Neural cell (in vitro differentiated cells): Measurements from ENCODE around the gene SLC20A1. TPM values are rescaled to one million over a fixed set of nuclear protein-coding genes. Genes with fewer than 3 reads are reported as not detected.

Experiments
- H2AFZ ChIP-seq: fragments of 200-600, 300-800 bp; sonication (generic), shearing (Covaris generic); 2 replicates; pipeline ENCODE4 v1.6.0; 2014; ENCODE audit warnings: low read depth, mild to moderate bottlenecking, antibody characterized with exemption, low read length, moderate library complexity
- H3F3A ChIP-seq: fragments of 200-600 bp; shearing (Covaris generic); 2 replicates; pipeline ENCODE4 v1.6.1; 2016; ENCODE audit warnings: mild to moderate bottlenecking, moderate library complexity, mixed read lengths, antibody characterized with exemption, low read length; ENCODE audit not compliant: insufficient read depth, poor library complexity, severe bottlenecking
- H3K27ac ChIP-seq: fragments of 200-600, 300-800 bp; sonication (generic), shearing (Covaris generic); 2 replicates; pipeline ENCODE4 v1.5.1; 2014; ENCODE audit warnings: mild to moderate bottlenecking, low read length, moderate library complexity
- H3K27me3 ChIP-seq: fragments of 300-800, 200-600 bp; sonication (generic), shearing (Covaris generic); 2 replicates; pipeline ENCODE4 v1.6.0; 2014; ENCODE audit warnings: mild to moderate bottlenecking, low read depth, low read length, moderate library complexity; ENCODE audit not compliant: insufficient read depth
- H3K36me3 ChIP-seq: fragments of 300-800, 200-600 bp; sonication (generic), shearing (Covaris generic); 2 replicates; pipeline ENCODE4 v1.5.1; 2014; ENCODE audit warnings: mild to moderate bottlenecking, antibody characterized with exemption, low read length, moderate library complexity; ENCODE audit not compliant: insufficient read depth
- H3K4me2 ChIP-seq: fragments of 300-800, 200-600 bp; sonication (generic), shearing (Covaris generic); 2 replicates; pipeline ENCODE4 v1.6.0; 2014; ENCODE audit warnings: mild to moderate bottlenecking, low read length
- H3K4me3 ChIP-seq: fragments of 300-800, 200-600 bp; sonication (generic), shearing (Covaris generic); 2 replicates; pipeline ENCODE4 v1.5.1; 2014; ENCODE audit warnings: mild to moderate bottlenecking, low read length, moderate library complexity
- H3K79me2 ChIP-seq: fragments of 200-600 bp; shearing (Covaris generic); replicated peaks from 2 replicates; pipeline ENCODE4 v1.6.0; 2014; ENCODE audit warnings: mild to moderate bottlenecking, low read length, moderate library complexity; ENCODE audit not compliant: insufficient read depth
- H3K9ac ChIP-seq: fragments of 300-800, 200-600 bp; sonication (generic), shearing (Covaris generic); 2 replicates; pipeline ENCODE4 v1.6.1; 2016; ENCODE audit warnings: mild to moderate bottlenecking, low read length, mixed read lengths
- H3K9me2 ChIP-seq: fragments of 200-600 bp; shearing (Covaris generic); 2 replicates; pipeline ENCODE4 v1.6.1; 2016; ENCODE audit warnings: mild to moderate bottlenecking, low read length, mixed read lengths; ENCODE audit not compliant: insufficient read depth
- H3K9me3 ChIP-seq: fragments of 200-600, 300-800 bp; sonication (generic), shearing (Covaris generic); 2 replicates; pipeline ENCODE4 v1.6.1; 2016; ENCODE audit warnings: mild to moderate bottlenecking, mixed run types, low read length, moderate library complexity, mixed read lengths
- H4K20me1 ChIP-seq: fragments of 200-600 bp; shearing (Covaris generic); 2 replicates; pipeline ENCODE4 v1.6.1; 2016; ENCODE audit warnings: mild to moderate bottlenecking, mixed run types; ENCODE audit not compliant: insufficient read depth
- CTCF ChIP-seq: fragments of 450-650 bp; IDR thresholded peaks from 2 replicates; pipeline ENCODE4 v1.5.1; 2014; ENCODE audit warnings: antibody characterized with exemption, mild to moderate bottlenecking, moderate library complexity; ENCODE audit not compliant: poor library complexity, severe bottlenecking
- EP300 ChIP-seq: fragments of 450-650 bp; conservative IDR thresholded peaks from 2 replicates; pipeline ENCODE4 v1.6.1; 2014; ENCODE audit warnings: antibody characterized with exemption, mild to moderate bottlenecking, moderate library complexity; ENCODE audit not compliant: poor library complexity, severe bottlenecking
- EZH2 ChIP-seq: fragments of 200-600, 300-800 bp; shearing (Covaris generic), sonication (generic); IDR thresholded peaks from 2 replicates; pipeline ENCODE4 v1.6.1; 2014; ENCODE audit warnings: antibody characterized with exemption, low read length, borderline replicate concordance, mild to moderate bottlenecking; ENCODE audit not compliant: insufficient read depth, poor library complexity, severe bottlenecking
- MXI1 ChIP-seq: fragments of 450-650 bp; conservative IDR thresholded peaks from 2 replicates; pipeline ENCODE4 v1.6.1; 2014; ENCODE audit warnings: antibody characterized with exemption, mild to moderate bottlenecking; ENCODE audit not compliant: poor library complexity, severe bottlenecking
- POLR2AphosphoS5 ChIP-seq: IDR thresholded peaks from 2 replicates; pipeline ENCODE4 v1.6.1; 2012
- RAD21 ChIP-seq: fragments of 450-650 bp; conservative IDR thresholded peaks from 2 replicates; pipeline ENCODE4 v1.6.1; 2014; ENCODE audit warnings: antibody characterized with exemption, mild to moderate bottlenecking, moderate library complexity
- SMC3 ChIP-seq: fragments of 450-650 bp; conservative IDR thresholded peaks from 2 replicates; pipeline ENCODE4 v1.6.1; 2014; ENCODE audit warnings: antibody characterized with exemption, mild to moderate bottlenecking, moderate library complexity; ENCODE audit not compliant: poor library complexity
- TAF1 ChIP-seq: IDR thresholded peaks from 2 replicates; pipeline ENCODE4 v1.6.1; 2012; ENCODE audit warnings: low read depth
- polyA plus RNA-seq: library from polyadenylated mRNA; depleted of rRNA; stranded (reverse); fragments of >200 nt; gene quantifications from 2 replicates; pipeline ENCODE4 v1.2.3, GENCODE V29; 2014
- TF ChIP-seq, protein P1 (sequence below): IDR thresholded peaks from 2 replicates; pipeline ENCODE4 v1.6.1; 2012; ENCODE audit warnings: borderline replicate concordance

Gene SLC20A1
- polyA plus RNA-seq, 1 donor from 2014 or later: 61.4 TPM

- H3K36me3 ChIP-seq: no peaks in the 10 kb centered on the region
- H3K27me3 ChIP-seq: no peaks in the 10 kb centered on the region
- H3K9ac ChIP-seq: no peak overlapping the region
- H3K79me2 ChIP-seq: no peaks in the 10 kb centered on the region
- no peaks in the 10 kb centered on the region for H3K9me2 ChIP-seq
- H2AFZ ChIP-seq: no peak overlapping the region
- no peak overlapping the region for H3K4me3 ChIP-seq
- H4K20me1 ChIP-seq: no peaks in the 10 kb centered on the region
- no peak for TF ChIP-seq MXI1
- no peak for TF ChIP-seq EP300
- no peak for TF ChIP-seq EZH2
- TF ChIP-seq TAF1: no peak
- TF ChIP-seq CTCF: no peak
- no peak for TF ChIP-seq SMC3
- TF ChIP-seq RAD21: no peak
- TF ChIP-seq POLR2AphosphoS5: no peak
- TF ChIP-seq, protein P1, sequence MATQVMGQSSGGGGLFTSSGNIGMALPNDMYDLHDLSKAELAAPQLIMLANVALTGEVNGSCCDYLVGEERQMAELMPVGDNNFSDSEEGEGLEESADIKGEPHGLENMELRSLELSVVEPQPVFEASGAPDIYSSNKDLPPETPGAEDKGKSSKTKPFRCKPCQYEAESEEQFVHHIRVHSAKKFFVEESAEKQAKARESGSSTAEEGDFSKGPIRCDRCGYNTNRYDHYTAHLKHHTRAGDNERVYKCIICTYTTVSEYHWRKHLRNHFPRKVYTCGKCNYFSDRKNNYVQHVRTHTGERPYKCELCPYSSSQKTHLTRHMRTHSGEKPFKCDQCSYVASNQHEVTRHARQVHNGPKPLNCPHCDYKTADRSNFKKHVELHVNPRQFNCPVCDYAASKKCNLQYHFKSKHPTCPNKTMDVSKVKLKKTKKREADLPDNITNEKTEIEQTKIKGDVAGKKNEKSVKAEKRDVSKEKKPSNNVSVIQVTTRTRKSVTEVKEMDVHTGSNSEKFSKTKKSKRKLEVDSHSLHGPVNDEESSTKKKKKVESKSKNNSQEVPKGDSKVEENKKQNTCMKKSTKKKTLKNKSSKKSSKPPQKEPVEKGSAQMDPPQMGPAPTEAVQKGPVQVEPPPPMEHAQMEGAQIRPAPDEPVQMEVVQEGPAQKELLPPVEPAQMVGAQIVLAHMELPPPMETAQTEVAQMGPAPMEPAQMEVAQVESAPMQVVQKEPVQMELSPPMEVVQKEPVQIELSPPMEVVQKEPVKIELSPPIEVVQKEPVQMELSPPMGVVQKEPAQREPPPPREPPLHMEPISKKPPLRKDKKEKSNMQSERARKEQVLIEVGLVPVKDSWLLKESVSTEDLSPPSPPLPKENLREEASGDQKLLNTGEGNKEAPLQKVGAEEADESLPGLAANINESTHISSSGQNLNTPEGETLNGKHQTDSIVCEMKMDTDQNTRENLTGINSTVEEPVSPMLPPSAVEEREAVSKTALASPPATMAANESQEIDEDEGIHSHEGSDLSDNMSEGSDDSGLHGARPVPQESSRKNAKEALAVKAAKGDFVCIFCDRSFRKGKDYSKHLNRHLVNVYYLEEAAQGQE: no peak
- no peaks in the 10 kb centered on the region for H3K9me3 ChIP-seq
- no peaks in the 10 kb centered on the region for H3F3A ChIP-seq
- H3K27ac ChIP-seq: no peak overlapping the region
- H3K4me2 ChIP-seq: no peak overlapping the region
Measured at GRCh38 chr2:112687522-112687921, 41.8 kb downstream of the SLC20A1 start.

- Histone ChIP-seq H3F3A (no peaks in the 10 kb centered on the region), H3K4me3 (no peak overlapping the region), H3K79me2 (no peaks in the 10 kb centered on the region), H3K36me3 (no peaks in the 10 kb centered on the region), H3K27me3 (no peaks in the 10 kb centered on the region), H3K27ac (no peak overlapping the region), H3K9me2 (no peaks in the 10 kb centered on the region), H3K9ac (no peak overlapping the region), H3K9me3 (no peaks in the 10 kb centered on the region), H2AFZ (no peak overlapping the region), H4K20me1 (no peaks in the 10 kb centered on the region), H3K4me2 (no peak overlapping the region)
- TF ChIP-seq, protein P1: no peak
- TF ChIP-seq POLR2AphosphoS5 (no peak), CTCF (no peak), MXI1 (no peak), EP300 (no peak), TAF1 (no peak), SMC3 (no peak)
Measured at GRCh38 chr2:112688086-112688880, 42.5 kb downstream of the SLC20A1 start.
